Measurements from ENCODE around the gene PCSK6. TPM values are rescaled to one million over a fixed set of nuclear protein-coding genes. Genes with fewer than 3 reads are reported as not detected.

PCSK6 gene
- total and polyA plus RNA-seq, 9 donors: 3.8 to 26.0 (median 13.0) TPM

DNA sequence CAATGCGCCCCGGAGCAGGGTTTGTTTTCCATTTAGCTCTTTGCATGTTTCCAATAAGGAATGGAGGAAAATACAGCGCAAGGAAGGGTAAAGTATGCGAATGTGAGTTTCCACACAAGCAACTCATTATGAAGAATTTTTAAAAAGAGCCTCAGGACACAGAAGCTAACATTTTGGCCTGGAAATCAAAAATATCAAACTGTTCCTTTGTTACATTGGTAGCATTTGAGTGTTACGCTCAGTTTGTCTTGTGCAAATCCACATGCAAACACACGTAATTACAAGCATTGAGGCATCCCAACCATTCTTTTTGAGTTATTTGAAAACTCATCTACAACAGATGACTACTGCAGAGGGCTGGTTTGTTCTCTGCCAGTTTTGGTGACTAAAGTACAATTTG, 101.5 kb downstream of the PCSK6 start:
- 73 to 91% (median 83%) methylated on average over 6 of the region's 6 CpGs for WGBS, 3 donors
- no peak for DNase-seq
- TF ChIP-seq POLR2A (IDR thresholded peaks at IDR 0.05): no peak
- TF ChIP-seq, protein P1, sequence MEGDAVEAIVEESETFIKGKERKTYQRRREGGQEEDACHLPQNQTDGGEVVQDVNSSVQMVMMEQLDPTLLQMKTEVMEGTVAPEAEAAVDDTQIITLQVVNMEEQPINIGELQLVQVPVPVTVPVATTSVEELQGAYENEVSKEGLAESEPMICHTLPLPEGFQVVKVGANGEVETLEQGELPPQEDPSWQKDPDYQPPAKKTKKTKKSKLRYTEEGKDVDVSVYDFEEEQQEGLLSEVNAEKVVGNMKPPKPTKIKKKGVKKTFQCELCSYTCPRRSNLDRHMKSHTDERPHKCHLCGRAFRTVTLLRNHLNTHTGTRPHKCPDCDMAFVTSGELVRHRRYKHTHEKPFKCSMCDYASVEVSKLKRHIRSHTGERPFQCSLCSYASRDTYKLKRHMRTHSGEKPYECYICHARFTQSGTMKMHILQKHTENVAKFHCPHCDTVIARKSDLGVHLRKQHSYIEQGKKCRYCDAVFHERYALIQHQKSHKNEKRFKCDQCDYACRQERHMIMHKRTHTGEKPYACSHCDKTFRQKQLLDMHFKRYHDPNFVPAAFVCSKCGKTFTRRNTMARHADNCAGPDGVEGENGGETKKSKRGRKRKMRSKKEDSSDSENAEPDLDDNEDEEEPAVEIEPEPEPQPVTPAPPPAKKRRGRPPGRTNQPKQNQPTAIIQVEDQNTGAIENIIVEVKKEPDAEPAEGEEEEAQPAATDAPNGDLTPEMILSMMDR (IDR thresholded peaks at IDR 0.05): no peak
- TF ChIP-seq EP300 (IDR thresholded peaks at IDR 0.05): no peak
- Histone ChIP-seq H3K27me3 (no peaks in the 10 kb centered on the region), H3K4me3 (no peak overlapping the region), H3K4me1 (ENCODE audit: insufficient read depth) (no peaks in the 10 kb centered on the region), H3K27ac (no peak overlapping the region), H3K36me3 (no peaks in the 10 kb centered on the region), H3K9me3 (no peaks in the 10 kb centered on the region)
- intact Hi-C loops (cut with DNase I): no loop called here

DNA sequence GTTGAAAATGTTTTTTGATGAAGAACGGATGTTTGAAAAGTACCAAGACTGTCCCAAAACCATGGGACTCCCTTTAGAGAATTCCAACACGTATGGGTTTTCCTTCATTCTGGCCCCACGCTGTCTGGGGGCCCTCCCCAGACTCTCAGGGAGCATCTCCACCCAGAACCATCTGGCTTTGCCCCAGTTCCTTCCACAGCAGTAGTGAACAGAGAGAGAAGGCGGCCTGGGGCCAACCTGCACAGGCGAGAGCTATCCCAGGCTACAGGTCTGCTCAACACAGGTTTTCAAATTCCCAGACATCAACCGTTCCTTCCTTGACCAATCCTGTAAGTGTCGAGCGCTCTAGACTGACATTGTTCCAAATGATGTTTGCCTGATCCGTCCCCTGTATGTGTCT, 101.9 kb downstream of the PCSK6 start:
- no peaks in the 10 kb centered on the region for H3K4me1 ChIP-seq (ENCODE audit: insufficient read depth)
- H3K9me3 ChIP-seq: no peaks in the 10 kb centered on the region
- no peak overlapping the region for H3K27ac ChIP-seq
- 71 to 83% (median 81%) methylated on average over 9 of the region's 9 CpGs for WGBS, 3 donors
- no peak for DNase-seq
- H3K27me3 ChIP-seq: no peaks in the 10 kb centered on the region
- no peak overlapping the region for H3K4me3 ChIP-seq
- TF ChIP-seq EP300 (IDR thresholded peaks at IDR 0.05) (no peak), POLR2A (IDR thresholded peaks at IDR 0.05) (no peak)
- TF ChIP-seq, protein P1 (IDR thresholded peaks at IDR 0.05): no peak
- intact Hi-C loops (cut with DNase I): no loop called here
- no peaks in the 10 kb centered on the region for H3K36me3 ChIP-seq

DNA sequence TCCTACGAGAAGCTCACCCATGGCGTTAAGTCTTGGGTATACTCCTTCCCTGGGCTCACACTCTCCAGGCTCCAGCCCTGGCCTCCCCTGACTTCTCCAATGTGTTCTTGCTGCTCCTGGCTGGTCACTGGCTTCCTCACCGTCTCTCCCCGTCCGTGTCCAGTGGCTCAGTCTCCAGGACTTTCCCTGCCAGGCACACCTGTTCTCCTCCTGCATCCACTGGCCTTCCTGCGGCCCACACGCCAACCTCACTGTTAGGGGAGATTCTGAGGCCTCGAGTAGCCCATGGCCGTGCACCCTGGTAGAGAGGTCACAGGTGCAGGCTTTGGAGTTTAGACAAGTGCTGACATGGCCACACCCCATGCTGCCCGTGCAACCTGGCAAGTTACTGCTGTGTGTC, 102.5 kb downstream of the PCSK6 start:
- TF ChIP-seq, protein P1 (IDR thresholded peaks at IDR 0.05): no peak
- TF ChIP-seq POLR2A (IDR thresholded peaks at IDR 0.05) (no peak), EP300 (IDR thresholded peaks at IDR 0.05) (no peak)
- H3K27me3 ChIP-seq: no peaks in the 10 kb centered on the region
- no peak for DNase-seq
- intact Hi-C loops (cut with DNase I): no loop called here
- H3K4me3 ChIP-seq: no peak overlapping the region
- H3K9me3 ChIP-seq: no peaks in the 10 kb centered on the region
- 73 to 78% (median 76%) methylated on average over 10 of the region's 10 CpGs for WGBS, 3 donors
- H3K27ac ChIP-seq: no peak overlapping the region
- H3K36me3 ChIP-seq: no peaks in the 10 kb centered on the region
- no peaks in the 10 kb centered on the region for H3K4me1 ChIP-seq (ENCODE audit: insufficient read depth)

DNA sequence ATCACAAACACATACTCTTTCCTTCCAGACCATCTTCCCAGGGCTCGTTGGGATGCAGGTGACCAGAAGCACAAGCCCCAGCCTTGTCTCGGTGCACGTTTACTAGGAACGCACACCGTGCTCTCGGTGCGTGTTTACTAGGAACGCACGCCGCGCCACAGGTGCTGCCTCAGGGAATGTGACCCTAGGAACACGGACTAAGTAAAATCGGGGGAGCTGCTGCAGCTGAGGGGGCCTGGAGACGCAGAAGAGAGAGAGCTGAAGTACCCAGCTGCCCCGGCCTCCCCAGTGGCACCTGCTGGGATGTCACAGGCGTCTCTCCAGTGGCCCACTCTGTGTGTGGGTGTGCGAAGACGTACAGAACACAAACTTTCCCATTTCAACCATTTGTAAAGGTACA, 103.5 kb downstream of the PCSK6 start:
- Histone ChIP-seq H3K4me1 (ENCODE audit: insufficient read depth) (no peaks in the 10 kb centered on the region), H3K27me3 (no peaks in the 10 kb centered on the region), H3K9me3 (no peaks in the 10 kb centered on the region), H3K4me3 (no peak overlapping the region), H3K36me3 (no peaks in the 10 kb centered on the region), H3K27ac (no peak overlapping the region)
- TF ChIP-seq POLR2A (IDR thresholded peaks at IDR 0.05) (no peak), EP300 (IDR thresholded peaks at IDR 0.05) (no peak)
- no peak for DNase-seq
- WGBS, 3 donors: 93 to 96% (median 94%) methylated on average over 18 of the region's 18 CpGs
- intact Hi-C loops (cut with DNase I): no loop called here

DNA sequence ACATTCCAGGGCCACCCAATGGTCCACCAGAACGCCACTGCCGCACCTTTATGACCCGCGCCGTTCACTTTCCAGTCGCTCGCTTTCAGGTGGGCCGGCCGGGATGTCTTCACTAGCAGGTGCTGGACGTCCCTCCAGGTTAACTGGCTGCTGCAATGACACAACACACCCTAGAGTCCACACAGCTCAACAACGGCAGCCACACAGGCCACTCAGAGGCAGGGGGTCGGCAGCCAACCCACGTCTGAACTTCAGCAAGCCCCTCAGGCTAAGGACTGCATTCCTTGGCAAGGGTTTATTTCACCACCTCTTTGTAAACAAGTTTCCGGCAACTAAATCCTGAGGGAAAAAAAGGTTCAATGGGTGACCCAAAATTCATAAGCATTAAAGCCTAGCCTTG, 105.2 kb downstream of the PCSK6 start:
- WGBS, 3 donors: 79 to 86% (median 81%) methylated on average over 14 of the region's 14 CpGs
- no peak for TF ChIP-seq POLR2A (IDR thresholded peaks at IDR 0.05)
- TF ChIP-seq, protein P1 (IDR thresholded peaks at IDR 0.05): no peak
- TF ChIP-seq EP300 (IDR thresholded peaks at IDR 0.05): no peak

More for the DNA sequence above, 105.2 kb downstream of the PCSK6 start:
- H3K4me1 ChIP-seq (ENCODE audit: insufficient read depth): no peaks in the 10 kb centered on the region
- intact Hi-C loops (cut with DNase I): no loop called here
- no peaks in the 10 kb centered on the region for H3K36me3 ChIP-seq
- no peaks in the 10 kb centered on the region for H3K27me3 ChIP-seq
- H3K4me3 ChIP-seq: no peak overlapping the region
- H3K9me3 ChIP-seq: no peaks in the 10 kb centered on the region
- DNase-seq: no peak
- no peak overlapping the region for H3K27ac ChIP-seq
